Measurements from ENCODE around the gene NRXN2.
"Not testable (repeated sequence)": the region's sequence is repeated elsewhere in the genome, so short reads cannot be mapped to it uniquely, and the experiment has no call there.

Gene NRXN2

GRCh38 chr11:64602466-64603070 lies 120.4 kb downstream of the NRXN2 start:
- DNase-seq = no peak

- no peak for DNase-seq
Measured at GRCh38 chr11:64601605-64602465, 121.2 kb downstream of the NRXN2 start.

GRCh38 chr11:64600281-64600992 lies 122.6 kb downstream of the NRXN2 start:
- DNase-seq = no peak

- no peak for DNase-seq
Measured at GRCh38 chr11:64599698-64600211, 123.2 kb downstream of the NRXN2 start.

GRCh38 chr11:64598797-64599697 lies 124.0 kb downstream of the NRXN2 start:
- DNase-seq = no peak

GRCh38 chr11:64598106-64598796 lies 124.7 kb downstream of the NRXN2 start:
- no peak for DNase-seq

- no peak for DNase-seq
Measured at GRCh38 chr11:64597671-64598101, 125.3 kb downstream of the NRXN2 start.

GRCh38 chr11:64595922-64596321 lies 127.1 kb downstream of the NRXN2 start:
- DNase-seq = not testable (repeated sequence)

GRCh38 chr11:64594159-64594939 lies 128.6 kb downstream of the NRXN2 start:
- DNase-seq = no peak

- DNase-seq = no peak
Measured at GRCh38 chr11:64593156-64594105, 129.6 kb downstream of the NRXN2 start.

GRCh38 chr11:64592656-64593055 lies 130.3 kb downstream of the NRXN2 start:
- no peak for DNase-seq

GRCh38 chr11:64592234-64592615 lies 130.8 kb downstream of the NRXN2 start:
- DNase-seq = no peak

GRCh38 chr11:64591257-64592233 lies 131.5 kb downstream of the NRXN2 start:
- no peak for DNase-seq

- no peak for DNase-seq
Measured at GRCh38 chr11:64590763-64591221, 132.2 kb downstream of the NRXN2 start, which contains the start of gene SLC22A12. Gene SLC22A12 (plus strand): TSS chr11:64591220. CDS start chr11:64591557, 337 bp downstream.

- no peak for DNase-seq
Measured at GRCh38 chr11:64588701-64589100, 134.3 kb downstream of the NRXN2 start.

- DNase-seq = no peak
Measured at GRCh38 chr11:64586366-64586765, 136.6 kb downstream of the NRXN2 start.

- DNase-seq = no peak
Measured at GRCh38 chr11:64585150-64585549, 137.8 kb downstream of the NRXN2 start.
